PC-9 (cell line): ENCODE results near the gene C1QTNF1. TPM values are rescaled to one million over a fixed set of nuclear protein-coding genes. Genes with fewer than 3 reads are reported as not detected.

Experiments
- BruUV-seq: library from RNA; stranded (reverse); fragments of 400-500 nt; replicated peaks from 2 replicates; lab custom pipeline; 2021; lab: Mats Ljungman, UMichigan
- CTCF ChIA-PET: fragments of 300-600 bp; sonication (Branson Sonifier 250); formaldehyde crosslinking; loops from one replicate; lab custom pipeline; 2022; ENCODE audit warnings: antibody characterized with exemption; lab: Charles Lee
- POLR2A ChIA-PET: fragments of 300-600 bp; sonication (Branson Sonifier 250); formaldehyde crosslinking; loops from one replicate; lab custom pipeline; 2022; ENCODE audit warnings: antibody characterized with exemption; ENCODE audit not compliant: unreplicated experiment; lab: Charles Lee
- DNase-seq, 2 experiments: peaks; one replicate each; pipeline versions ENCODE4 v3.0.0 to v3.0.0-alpha.2; 2015 to 2022; ENCODE audit warnings: mixed read lengths in 1 of 2
- H2AFZ ChIP-seq: fragments of 200-600 bp; sonication (generic); 2 replicates; pipeline ENCODE4 v1.8.1; 2017; ENCODE audit warnings: antibody characterized with exemption
- H3F3A ChIP-seq: fragments of 200-600 bp; sonication (generic); 2 replicates; pipeline ENCODE4 v1.8.1; 2017; ENCODE audit warnings: antibody characterized with exemption, mild to moderate bottlenecking, low read depth; ENCODE audit not compliant: insufficient read depth
- H3K27ac ChIP-seq: fragments of 200-600 bp; sonication (generic); 2 replicates; pipeline ENCODE4 v1.6.1; 2016; ENCODE audit warnings: mixed run types
- H3K27me3 ChIP-seq: fragments of 200-600 bp; sonication (generic); 2 replicates; pipeline ENCODE4 v1.6.1; 2016; ENCODE audit warnings: low read depth, mixed run types; ENCODE audit not compliant: insufficient read depth
- H3K36me3 ChIP-seq: fragments of 200-600 bp; sonication (generic); 2 replicates; pipeline ENCODE4 v1.6.1; 2016; ENCODE audit warnings: low read depth, mixed run types
- H3K4me1 ChIP-seq: fragments of 200-600 bp; sonication (generic); replicated peaks from 2 replicates; pipeline ENCODE4 v1.6.1; 2016; ENCODE audit warnings: mixed run types; ENCODE audit not compliant: insufficient read depth
- H3K4me2 ChIP-seq: fragments of 200-600 bp; sonication (generic); 2 replicates; pipeline ENCODE4 v1.6.1; 2017; ENCODE audit warnings: mixed run types
- H3K4me3 ChIP-seq: fragments of 200-600 bp; sonication (generic); 2 replicates; pipeline ENCODE4 v1.6.1; 2016; ENCODE audit warnings: mixed run types
- H3K79me2 ChIP-seq: fragments of 200-600 bp; sonication (generic); 2 replicates; pipeline ENCODE4 v1.6.1; 2017; ENCODE audit warnings: low read depth, mixed run types
- H3K9me2 ChIP-seq: fragments of 200-600 bp; sonication (generic); 2 replicates; pipeline ENCODE4 v1.8.1; 2017; ENCODE audit warnings: mild to moderate bottlenecking; ENCODE audit not compliant: insufficient read depth
- H3K9me3 ChIP-seq: fragments of 200-600 bp; sonication (generic); 2 replicates; pipeline ENCODE4 v1.8.1; 2016; ENCODE audit warnings: low read depth; ENCODE audit not compliant: insufficient read depth
- H4K20me1 ChIP-seq: fragments of 200-600 bp; sonication (generic); 2 replicates; pipeline ENCODE4 v1.8.1; 2017; ENCODE audit not compliant: insufficient read depth
- CTCF ChIP-seq: fragments of 200-600 bp; sonication (generic); conservative IDR thresholded peaks from 2 replicates; pipeline ENCODE4 v1.6.1; 2017; ENCODE audit warnings: mixed run types, antibody characterized with exemption, mild to moderate bottlenecking, moderate library complexity
- EZH2 ChIP-seq: fragments of 200-600 bp; sonication (generic); IDR thresholded peaks from 2 replicates; pipeline ENCODE4 v1.8.0; 2017; ENCODE audit warnings: antibody characterized with exemption, low read depth
- intact Hi-C: fragments of 100-400 bp; cut with micrococcal nuclease; formaldehyde crosslinking; loops from one replicate; pipeline ENCODE4 v1.10.0; 2022; ENCODE audit not compliant: unreplicated experiment
- total RNA-seq: library from RNA; stranded (reverse); gene quantifications from 2 replicates; pipeline ENCODE4 v1.2.3, GENCODE V29; 2021

The C1QTNF1 gene
- total RNA-seq, 1 experiment from 2014 or later, result 3.4 TPM

GRCh38 chr17:79085921-79086551 lies 62.1 kb downstream of the C1QTNF1 start:
- Histone ChIP-seq H3K36me3 (no peaks in the 10 kb centered on the region), H3K27ac (no peak overlapping the region), H3K9me2 (no peaks in the 10 kb centered on the region), H3K27me3 (no peaks in the 10 kb centered on the region), H2AFZ (no peak overlapping the region), H3K4me3 (no peak overlapping the region), H3F3A (no peaks in the 10 kb centered on the region), H4K20me1 (no peaks in the 10 kb centered on the region), H3K4me1 (no peaks in the 10 kb centered on the region), H3K9me3 (no peaks in the 10 kb centered on the region), H3K4me2 (no peak overlapping the region), H3K79me2 (no peaks in the 10 kb centered on the region)
- intact Hi-C loops, result no loop called here
- BruUV-seq, result no TSS peak
- TF ChIP-seq EZH2 (no peak), CTCF (no peak)
- ChIA-PET POLR2A (no interaction called here), CTCF (interaction anchor here (0.6 kb wide), 2 partner anchors 32 to 623 kb away, joined by 4 to 7 read pairs; no protein-coding TSS in a partner anchor)
- DNase-seq, result no peak

GRCh38 chr17:79086609-79087427 lies 62.8 kb downstream of the C1QTNF1 start:
- no TSS peak for BruUV-seq
- intact Hi-C loops, result loop anchor here (1.0 kb wide), 2 partner anchors 304 to 621 kb away; no protein-coding TSS in a partner anchor
- CTCF ChIA-PET, result interaction anchor here (2.5 kb wide), 1 partner anchor 305 kb away, joined by 13 read pairs; no protein-coding TSS in a partner anchor

More at GRCh38 chr17:79086609-79087427, 62.8 kb downstream of the C1QTNF1 start:
- POLR2A ChIA-PET, result no interaction called here
- H3K79me2 ChIP-seq, result no peaks in the 10 kb centered on the region
- H3K9me2 ChIP-seq, result no peaks in the 10 kb centered on the region
- no peak overlapping the region for H3K4me2 ChIP-seq
- no peaks in the 10 kb centered on the region for H3K9me3 ChIP-seq
- H3F3A ChIP-seq, result no peaks in the 10 kb centered on the region
- no peaks in the 10 kb centered on the region for H3K36me3 ChIP-seq
- H2AFZ ChIP-seq, result no peak overlapping the region
- no peak overlapping the region for H3K27ac ChIP-seq
- no peak for DNase-seq
- H3K4me3 ChIP-seq, result no peak overlapping the region
- no peaks in the 10 kb centered on the region for H3K4me1 ChIP-seq
- H3K27me3 ChIP-seq, result no peaks in the 10 kb centered on the region; the same call in 1 of the 2 replicates
- TF ChIP-seq EZH2 (no peak), CTCF (no peak)
- H4K20me1 ChIP-seq, result no peaks in the 10 kb centered on the region
